IMR-90 (cell line): ENCODE results near the gene B3GLCT. TPM values are rescaled to one million over a fixed set of nuclear protein-coding genes. Genes with fewer than 3 reads are reported as not detected.

ENCODE experiments used
- ATAC-seq: fragments of 200-7000 bp; cut with Tn5 transposase; 2 replicates; pipeline ENCODE4 v1.9.1; 2020; ENCODE audit warnings: low read depth, mild to moderate bottlenecking, moderate library complexity
- BruUV-seq: library from RNA; stranded (reverse); fragments of 400-500 nt; replicated peaks from 2 replicates; lab custom pipeline; 2021; lab: Mats Ljungman, UMichigan
- CTCF ChIA-PET: fragments of 300-600 bp; formaldehyde crosslinking; extraction: SDS; loops from one replicate; lab custom pipeline; 2021; ENCODE audit warnings: antibody characterized with exemption; lab: Yijun Ruan, JAX
- POLR2A ChIA-PET: fragments of 300-600 bp; sonication (Branson Sonifier 250); formaldehyde crosslinking; loops from one replicate; lab custom pipeline; 2022; ENCODE audit warnings: antibody characterized with exemption; ENCODE audit not compliant: unreplicated experiment; lab: Charles Lee
- DNase-seq: peaks from one replicate; pipeline ENCODE4 v3.0.0; 2013
- H2AFZ ChIP-seq: replicated peaks from 2 replicates; pipeline ENCODE3; 2013; ENCODE audit warnings: low read length, mild to moderate bottlenecking; ENCODE audit not compliant: poor library complexity
- H2AK5ac ChIP-seq: 2 replicates; pipeline ENCODE4 v1.6.1; 2013; ENCODE audit warnings: low read depth, low read length, inconsistent platforms
- H2AK9ac ChIP-seq: replicated peaks from 2 replicates; pipeline ENCODE3; 2013; ENCODE audit warnings: mild to moderate bottlenecking, low read depth, low read length, moderate library complexity; ENCODE audit not compliant: poor library complexity
- H2BK120ac ChIP-seq: 2 replicates; pipeline ENCODE4 v1.6.1; 2013; ENCODE audit warnings: low read depth, low read length, inconsistent platforms
- H2BK15ac ChIP-seq: 3 replicates; pipeline ENCODE4 v1.6.1; 2013; ENCODE audit warnings: low read depth, low read length, inconsistent platforms
- H2BK20ac ChIP-seq: 2 replicates; pipeline ENCODE4 v1.6.1; 2013; ENCODE audit warnings: low read depth, mild to moderate bottlenecking, inconsistent platforms, low read length, moderate library complexity
- H2BK5ac ChIP-seq: 2 replicates; pipeline ENCODE4 v1.6.1; 2013; ENCODE audit warnings: mild to moderate bottlenecking, low read depth, low read length, inconsistent platforms; ENCODE audit not compliant: poor library complexity, severe bottlenecking
- H3K14ac ChIP-seq: replicated peaks from 2 replicates; pipeline ENCODE4 v1.6.1; 2013; ENCODE audit warnings: low read depth, low read length, inconsistent platforms
- H3K18ac ChIP-seq: 2 replicates; pipeline ENCODE4 v1.6.1; 2013; ENCODE audit warnings: low read depth, low read length, control low read depth
- H3K23ac ChIP-seq: 2 replicates; pipeline ENCODE4 v1.6.1; 2013; ENCODE audit warnings: low read depth, low read length, inconsistent platforms
- H3K27ac ChIP-seq: 2 replicates; pipeline ENCODE4 v1.5.1; 2013; ENCODE audit warnings: mild to moderate bottlenecking, control low read depth, low read length; ENCODE audit not compliant: insufficient read depth
- H3K27me3 ChIP-seq: 2 replicates; pipeline ENCODE4 v1.6.1; 2013; ENCODE audit warnings: low read length; ENCODE audit not compliant: control insufficient read depth, insufficient read depth
- H3K36me3 ChIP-seq: 2 replicates; pipeline ENCODE4 v1.6.1; 2013; ENCODE audit warnings: low read length, mixed read lengths; ENCODE audit not compliant: control insufficient read depth, insufficient read depth
- H3K4ac ChIP-seq: 2 replicates; pipeline ENCODE4 v1.6.1; 2013; ENCODE audit warnings: low read depth, low read length, inconsistent platforms
- H3K4me1 ChIP-seq: 2 replicates; pipeline ENCODE4 v1.6.1; 2013; ENCODE audit warnings: low read length, mixed read lengths; ENCODE audit not compliant: control insufficient read depth, insufficient read depth
- H3K4me2 ChIP-seq: 2 replicates; pipeline ENCODE4 v1.6.1; 2013; ENCODE audit warnings: low read depth, mild to moderate bottlenecking, control low read depth, low read length, moderate library complexity
- H3K4me3 ChIP-seq: 2 replicates; pipeline ENCODE4 v1.5.1; 2013; ENCODE audit warnings: low read depth, mild to moderate bottlenecking, control low read depth, low read length, moderate library complexity; ENCODE audit not compliant: insufficient read depth
- H3K56ac ChIP-seq: 2 replicates; pipeline ENCODE4 v1.6.1; 2013; ENCODE audit warnings: low read length, inconsistent platforms; ENCODE audit not compliant: insufficient read depth; ENCODE audit errors: extremely low read depth
- H3K79me1 ChIP-seq, 2 experiments: 2 replicates each; pipeline ENCODE4 v1.6.1; 2013; ENCODE audit warnings: low read length in 2 of 2, inconsistent platforms in 1 of 2, low read depth in 1 of 2
- H3K9ac ChIP-seq: 2 replicates; pipeline ENCODE4 v1.6.1; 2013; ENCODE audit warnings: low read depth, low read length, control low read depth
- H3K9me1 ChIP-seq: 2 replicates; pipeline ENCODE4 v1.6.1; 2013; ENCODE audit warnings: low read length, inconsistent platforms; ENCODE audit not compliant: insufficient read depth
- H3K9me3 ChIP-seq: 2 replicates; pipeline ENCODE4 v1.6.1; 2013; ENCODE audit warnings: low read length; ENCODE audit not compliant: control insufficient read depth, insufficient read depth
- H4K20me1 ChIP-seq: 2 replicates; pipeline ENCODE4 v1.6.1; 2013; ENCODE audit warnings: low read length, inconsistent platforms; ENCODE audit not compliant: insufficient read depth
- H4K5ac ChIP-seq: 2 replicates; pipeline ENCODE4 v1.6.1; 2013; ENCODE audit warnings: mild to moderate bottlenecking, low read depth, low read length, control low read depth
- H4K8ac ChIP-seq, 2 experiments: 2 replicates each; pipeline ENCODE4 v1.6.1; 2013; ENCODE audit warnings: low read depth in 2 of 2, low read length in 2 of 2, control low read depth in 1 of 2, inconsistent platforms in 1 of 2
- H4K91ac ChIP-seq: 2 replicates; pipeline ENCODE4 v1.6.1; 2013; ENCODE audit warnings: low read depth, low read length, inconsistent platforms; ENCODE audit not compliant: insufficient read depth
- CEBPB ChIP-seq: IDR thresholded peaks from 2 replicates; pipeline ENCODE4 v1.6.1; 2012; ENCODE audit warnings: low read depth, low read length, improper control_type of control experiment
- CHD1 ChIP-seq: IDR thresholded peaks from 2 replicates; pipeline ENCODE4 v1.6.1; 2012; ENCODE audit warnings: low read depth, low read length, improper control_type of control experiment
- CTCF ChIP-seq: conservative IDR thresholded peaks from 2 replicates; pipeline ENCODE4 v1.5.1; 2012; ENCODE audit warnings: mild to moderate bottlenecking, low read depth, low read length, improper control_type of control experiment
- FOS ChIP-seq: fragments of 150-350 bp; IDR thresholded peaks from 2 replicates; pipeline ENCODE4 v1.6.1; 2016; ENCODE audit warnings: low read depth, low read length
- MAFK ChIP-seq: IDR thresholded peaks from 2 replicates; pipeline ENCODE4 v1.6.1; 2012; ENCODE audit warnings: low read depth, low read length, improper control_type of control experiment
- MAZ ChIP-seq: IDR thresholded peaks from 2 replicates; pipeline ENCODE4 v1.6.1; 2012; ENCODE audit warnings: low read depth, mild to moderate bottlenecking, low read length, improper control_type of control experiment, moderate library complexity, borderline replicate concordance
- NFE2L2 ChIP-seq: fragments of 150-350 bp; IDR thresholded peaks from 2 replicates; pipeline ENCODE4 v1.6.1; 2016; ENCODE audit warnings: low read depth, mild to moderate bottlenecking, low read length
- POLR2A ChIP-seq: IDR thresholded peaks from 2 replicates; pipeline ENCODE4 v1.6.1; 2012; ENCODE audit warnings: mild to moderate bottlenecking, low read depth, low read length
- RAD21 ChIP-seq: IDR thresholded peaks from 2 replicates; pipeline ENCODE4 v1.6.1; 2012; ENCODE audit warnings: low read length, improper control_type of control experiment
- RCOR1 ChIP-seq: IDR thresholded peaks from 2 replicates; pipeline ENCODE4 v1.6.1; 2012; ENCODE audit warnings: mild to moderate bottlenecking, low read length, improper control_type of control experiment; ENCODE audit not compliant: insufficient replicate concordance
- RFX5 ChIP-seq: IDR thresholded peaks from 2 replicates; pipeline ENCODE4 v1.8.0; 2012; ENCODE audit warnings: low read depth, mild to moderate bottlenecking, low read length, moderate library complexity
- SMC3 ChIP-seq: fragments of 150-350 bp; IDR thresholded peaks from 2 replicates; pipeline ENCODE4 v1.6.1; 2016; ENCODE audit warnings: low read depth, mild to moderate bottlenecking, antibody characterized with exemption, low read length, moderate library complexity
- USF2 ChIP-seq: fragments of 150-350 bp; IDR thresholded peaks from 2 replicates; pipeline ENCODE4 v1.6.1; 2017; ENCODE audit warnings: mild to moderate bottlenecking, antibody characterized with exemption, low read length, low read depth
- WGBS, 2 experiments: methylation state at CpG; one replicate each; pipeline versions ENCODE4 v1.1.5 to v1.1.7; 2013; ENCODE audit warnings: missing lambda C conversion rate in 2 of 2; ENCODE audit not compliant: insufficient read length in 1 of 2; ENCODE audit errors: extremely low coverage in 2 of 2; 5-methylcytosine and 5-hydroxymethylcytosine counted together
- dilution Hi-C: fragments of 300-500 bp; cut with HindIII; formaldehyde crosslinking; loops from one replicate; pipeline ENCODE4 v1.14.3; 2018; ENCODE audit warnings: low sequenced_read_pairs; ENCODE audit not compliant: unreplicated experiment
- in situ Hi-C: fragments of 300-500 bp; cut with MboI; formaldehyde crosslinking; loops from 3 replicates; pipeline ENCODE4 v1.14.3; 2019; ENCODE audit warnings: low sequenced_read_pairs, inconsistent platforms, mixed read lengths
- intact Hi-C: fragments of 100-400 bp; cut with micrococcal nuclease; formaldehyde crosslinking; loops from 2 replicates; pipeline ENCODE4 v1.10.0; 2022
- polyA plus RNA-seq, 3 experiments: library from polyadenylated mRNA; depleted of rRNA; stranded (reverse); fragments of >200 nt; gene quantifications; 2 replicates each; pipeline ENCODE4 v1.2.3, GENCODE V29; 2012; ENCODE audit warnings: low replicate concordance in 1 of 3
- total RNA-seq: library from RNA; depleted of rRNA; stranded (reverse); fragments of >200 nt; gene quantifications from 2 replicates; pipeline ENCODE4 v1.2.3, GENCODE V29; 2012
- TF ChIP-seq, protein P1 (sequence below): fragments of 150-350 bp; IDR thresholded peaks from 2 replicates; pipeline ENCODE4 v1.6.1; 2016; ENCODE audit warnings: low read depth, mild to moderate bottlenecking, low read length, moderate library complexity, borderline replicate concordance

Gene B3GLCT
- total and polyA plus RNA-seq, 2 of the 4 experiments (the other 2 are of a cell fraction), result 2.0 to 4.5 TPM

DNA sequence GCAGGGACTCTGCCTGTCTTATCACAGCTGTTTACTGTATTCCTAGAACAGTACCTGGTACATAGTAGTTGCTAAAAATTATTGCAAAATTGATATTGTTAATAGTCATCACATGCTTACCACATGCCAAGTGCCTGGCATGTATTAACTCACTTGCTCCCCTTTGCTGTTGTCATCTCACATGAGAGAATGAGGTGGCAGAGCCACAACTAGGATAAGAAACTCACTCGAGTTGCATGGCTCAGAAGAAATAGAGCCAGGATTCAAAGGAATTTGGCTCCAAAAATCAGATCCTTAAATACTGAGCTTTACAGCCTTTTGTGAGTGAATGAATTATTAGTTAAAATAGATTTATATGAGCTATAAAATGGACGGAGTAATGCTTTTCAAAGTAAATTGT is 42.6 kb downstream of the B3GLCT start:
- Histone ChIP-seq H4K91ac (no peak overlapping the region), H2BK5ac (no peak overlapping the region), H3K79me1 (no peaks in the 10 kb centered on the region), H3K27me3 (no peaks in the 10 kb centered on the region), H4K5ac (no peak overlapping the region), H3K9me1 (no peaks in the 10 kb centered on the region), H2AK9ac (no peak overlapping the region), H4K8ac (no peak overlapping the region), H4K20me1 (no peaks in the 10 kb centered on the region), H3K4me1 (no peaks in the 10 kb centered on the region), H3K27ac (no peak overlapping the region), H2BK20ac (no peak overlapping the region), H2BK15ac (no peak overlapping the region), H2BK120ac (no peak overlapping the region), H3K9ac (no peak overlapping the region), H3K18ac (no peak overlapping the region), H2AK5ac (no peak overlapping the region), H2AFZ (no peak overlapping the region), H3K23ac (no peak overlapping the region), H3K4me2 (no peak overlapping the region), H3K56ac (no peak overlapping the region), H3K36me3 (no peaks in the 10 kb centered on the region), H3K4ac (no peak overlapping the region), H3K9me3 (no peaks in the 10 kb centered on the region), H3K4me3 (no peak overlapping the region), H3K14ac (no peak overlapping the region)
- ATAC-seq, result no peak
- no peak for DNase-seq
- intact Hi-C loops (no loop called here), in situ Hi-C loops (loop anchor here (25.0 kb wide), 1 partner anchor 495 kb away; the partner anchor contains the start of gene RXFP2), dilution Hi-C loops (no loop called here)
- no TSS peak for BruUV-seq
- no CpG with 5 or more reads among the region's 2 CpGs for WGBS, 2 experiments
- TF ChIP-seq POLR2A (no peak), USF2 (no peak), CTCF (no peak), MAFK (no peak), CHD1 (no peak), RCOR1 (no peak), CEBPB (no peak), RFX5 (no peak), MAZ (no peak), SMC3 (no peak), FOS (no peak), NFE2L2 (no peak), RAD21 (no peak)
- TF ChIP-seq, protein P1, sequence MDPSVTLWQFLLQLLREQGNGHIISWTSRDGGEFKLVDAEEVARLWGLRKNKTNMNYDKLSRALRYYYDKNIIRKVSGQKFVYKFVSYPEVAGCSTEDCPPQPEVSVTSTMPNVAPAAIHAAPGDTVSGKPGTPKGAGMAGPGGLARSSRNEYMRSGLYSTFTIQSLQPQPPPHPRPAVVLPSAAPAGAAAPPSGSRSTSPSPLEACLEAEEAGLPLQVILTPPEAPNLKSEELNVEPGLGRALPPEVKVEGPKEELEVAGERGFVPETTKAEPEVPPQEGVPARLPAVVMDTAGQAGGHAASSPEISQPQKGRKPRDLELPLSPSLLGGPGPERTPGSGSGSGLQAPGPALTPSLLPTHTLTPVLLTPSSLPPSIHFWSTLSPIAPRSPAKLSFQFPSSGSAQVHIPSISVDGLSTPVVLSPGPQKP, result no peak
- ChIA-PET CTCF (interaction anchor here (1.2 to 1.3 kb wide), 2 partner anchors 68 to 182 kb away, joined by 3 read pairs; no protein-coding TSS in a partner anchor), POLR2A (no interaction called here)
